SK-N-MC (cell line): ENCODE results near the gene GPR155.

Experiments used
- EZH2 ChIP-seq: fragments of 200-600 bp; sonication (generic); IDR thresholded peaks from one replicate; pipeline ENCODE4 v1.6.1; 2017; ENCODE audit warnings: antibody characterized with exemption
- FOXP2 ChIP-seq: optimal IDR thresholded peaks from 2 replicates; pipeline ENCODE3; 2011; ENCODE audit warnings: mild to moderate bottlenecking, moderate library complexity; ENCODE audit not compliant: insufficient read depth; ENCODE audit errors: extremely low read length, control extremely low read depth
- POLR2AphosphoS5 ChIP-seq: IDR thresholded peaks from 2 replicates; pipeline ENCODE4 v1.6.1; 2012; ENCODE audit warnings: mild to moderate bottlenecking, low read depth, low read length, borderline replicate concordance

- TF ChIP-seq EZH2: no peak
- no peak for TF ChIP-seq POLR2AphosphoS5
- no peak for TF ChIP-seq FOXP2
Observed at GRCh38 chr2:174399171-174399570, 87.7 kb downstream of the GPR155 start.
